ENCODE data around the gene KIF1A.

The KIF1A gene

GRCh38 chr2:240768216-240768615, 51.8 kb downstream of the KIF1A start:
- no peak for DNase-seq (ENCODE audit: low read depth in 3 of 3)

DNA sequence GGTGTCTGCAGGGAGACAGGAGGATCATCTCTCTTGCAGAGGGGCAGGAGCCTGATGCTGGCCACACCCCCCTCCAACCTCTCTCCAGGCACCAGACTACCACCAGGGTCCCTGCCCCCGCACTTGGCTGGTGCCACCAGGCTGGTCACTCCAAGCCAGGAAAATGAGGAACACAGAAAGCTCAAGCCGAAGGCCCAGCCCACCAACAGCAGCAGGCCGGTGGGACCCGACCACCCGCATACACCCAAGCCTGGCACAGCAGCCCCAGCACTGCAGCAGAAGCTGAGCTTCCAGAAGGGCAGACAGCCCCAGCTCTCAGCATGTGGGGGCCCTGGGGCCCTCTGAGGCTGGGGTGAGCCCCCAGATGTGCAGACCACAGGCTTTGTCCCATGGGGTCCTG, 52.7 kb downstream of the KIF1A start:
- no peak for DNase-seq (ENCODE audit: low read depth in 3 of 3)

DNA sequence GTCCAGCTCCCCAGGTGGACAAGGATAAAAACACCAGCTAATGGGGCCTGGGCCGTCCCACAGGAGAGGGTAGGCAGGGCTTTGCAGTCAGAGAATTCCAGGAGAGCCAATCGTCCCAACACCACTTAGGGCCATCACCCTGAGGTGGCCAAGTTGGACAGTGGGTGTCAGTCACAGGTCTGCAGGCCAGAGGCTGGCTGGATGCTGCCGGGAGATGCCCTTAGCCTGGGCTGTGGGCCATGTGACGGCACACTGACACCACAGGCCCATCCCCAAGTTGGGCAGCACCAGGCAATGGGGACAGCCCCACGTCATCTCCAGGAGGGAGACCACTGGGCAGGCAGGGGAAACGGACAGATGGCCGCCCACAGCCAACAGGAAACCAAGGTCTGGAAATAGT, 53.9 kb downstream of the KIF1A start:
- no peak for DNase-seq (ENCODE audit: low read depth in 3 of 3)

DNA sequence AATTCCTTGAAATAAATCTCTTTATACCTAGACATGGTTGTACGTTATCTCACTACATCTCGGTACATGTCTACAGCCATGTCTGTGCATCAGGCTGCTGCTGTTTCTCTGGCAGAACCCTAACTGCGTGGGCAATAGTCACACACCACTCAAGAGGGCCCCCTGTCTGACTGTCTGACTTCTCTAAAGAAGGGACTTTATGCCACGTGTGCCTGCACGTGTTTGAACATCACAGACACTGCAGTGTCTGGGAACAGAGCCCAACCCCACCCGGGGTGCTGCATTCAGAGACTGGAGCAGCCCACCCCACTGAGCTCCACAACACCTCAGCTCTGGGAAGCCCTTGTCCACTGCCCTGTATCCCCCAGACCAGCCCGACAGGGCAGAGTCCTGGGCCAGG, 55.0 kb downstream of the KIF1A start:
- DNase-seq (ENCODE audit: low read depth in 3 of 3) = no peak

GRCh38 chr2:240764605-240765004, 55.4 kb downstream of the KIF1A start:
- no peak for DNase-seq (ENCODE audit: low read depth in 3 of 3)

- no peak for DNase-seq (ENCODE audit: low read depth in 3 of 3)
Observed at GRCh38 chr2:240762971-240763370, 57.0 kb downstream of the KIF1A start.

GRCh38 chr2:240762249-240762648, 57.8 kb downstream of the KIF1A start:
- DNase-seq (ENCODE audit: low read depth in 3 of 3) = no peak

- no peak for DNase-seq (ENCODE audit: low read depth in 3 of 3)
Observed at GRCh38 chr2:240760576-240761246, 59.3 kb downstream of the KIF1A start.

- DNase-seq (ENCODE audit: low read depth in 3 of 3) = no peak
Observed at GRCh38 chr2:240760121-240760520, 59.9 kb downstream of the KIF1A start.

DNA sequence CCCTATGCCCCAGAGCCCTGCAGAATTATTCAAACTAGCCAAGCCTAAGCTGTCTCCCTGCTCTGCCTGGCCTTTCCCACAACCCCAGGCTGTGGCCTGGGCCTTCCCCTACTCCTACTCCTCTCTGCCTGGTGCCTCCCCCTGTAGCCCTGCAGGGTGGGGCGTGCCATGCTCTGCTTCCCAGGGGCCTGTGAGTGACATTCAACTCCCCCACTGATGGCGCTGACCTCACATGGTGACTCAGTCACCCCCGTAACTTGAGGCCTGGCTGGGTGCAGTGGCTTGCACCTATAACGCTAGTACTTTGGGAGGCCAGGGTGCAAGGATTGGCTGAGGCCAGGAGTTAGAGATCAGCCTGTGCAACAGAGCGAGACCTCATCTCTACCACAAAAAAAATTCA, 60.6 kb downstream of the KIF1A start:
- DNase-seq (ENCODE audit: low read depth in 3 of 3) = peak in 2 of 3 donors; percentile 11 to 23

- no peak for DNase-seq (ENCODE audit: low read depth in 3 of 3)
Observed at GRCh38 chr2:240757086-240757614, 62.9 kb downstream of the KIF1A start.

DNA sequence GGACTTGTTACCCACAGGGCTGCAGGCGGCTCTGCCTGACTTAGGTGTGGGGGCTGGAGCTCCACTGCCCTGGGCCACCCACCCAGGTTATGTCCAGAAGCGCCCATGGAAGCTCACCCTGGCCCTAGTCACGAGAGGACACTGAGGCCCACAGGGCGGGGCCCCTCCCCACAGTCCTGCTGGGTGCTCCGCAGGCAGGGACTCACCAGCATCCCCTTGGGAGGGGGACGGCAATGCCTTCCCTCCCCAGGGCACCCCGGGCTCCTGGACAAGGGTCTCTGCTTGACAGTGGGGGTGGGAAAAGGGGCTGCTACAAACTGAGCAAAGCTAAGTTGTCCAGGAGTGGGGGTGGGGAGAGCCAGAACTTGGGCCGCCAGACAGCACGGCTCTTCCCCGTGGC, 67.8 kb downstream of the KIF1A start:
- no peak for DNase-seq (ENCODE audit: low read depth in 3 of 3)

GRCh38 chr2:240750409-240750808, 69.6 kb downstream of the KIF1A start:
- DNase-seq (ENCODE audit: low read depth in 3 of 3) = no peak

DNA sequence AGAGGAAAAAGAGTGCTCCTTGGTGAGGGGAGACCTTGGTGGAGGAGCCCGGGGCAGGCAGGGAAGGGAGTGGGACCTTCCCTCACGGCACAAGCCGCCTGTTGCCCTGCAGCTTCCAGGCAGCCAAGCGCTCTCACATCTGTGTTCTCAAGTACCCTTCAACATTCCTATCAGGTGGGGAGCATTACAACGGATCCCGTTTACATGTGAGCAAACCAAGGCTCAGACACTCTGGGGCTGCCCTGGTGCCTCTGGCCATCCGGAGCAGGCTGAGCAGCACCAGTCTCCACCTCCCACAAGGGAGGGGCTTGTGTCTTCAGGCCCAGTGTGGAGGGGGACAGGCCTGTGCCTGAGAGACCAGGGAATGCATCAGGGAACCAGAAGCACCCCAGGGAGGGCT, 70.5 kb downstream of the KIF1A start:
- DNase-seq (ENCODE audit: low read depth in 3 of 3) = no peak

- no peak for DNase-seq (ENCODE audit: low read depth in 3 of 3)
Observed at GRCh38 chr2:240747256-240747655, 72.8 kb downstream of the KIF1A start.

GRCh38 chr2:240746671-240747070, 73.3 kb downstream of the KIF1A start:
- DNase-seq (ENCODE audit: low read depth in 3 of 3) = no peak

- no peak for DNase-seq (ENCODE audit: low read depth in 3 of 3)
Observed at GRCh38 chr2:240745962-240746361, 74.1 kb downstream of the KIF1A start.

- DNase-seq (ENCODE audit: low read depth in 3 of 3) = no peak
Observed at GRCh38 chr2:240745456-240745855, 74.6 kb downstream of the KIF1A start.

DNA sequence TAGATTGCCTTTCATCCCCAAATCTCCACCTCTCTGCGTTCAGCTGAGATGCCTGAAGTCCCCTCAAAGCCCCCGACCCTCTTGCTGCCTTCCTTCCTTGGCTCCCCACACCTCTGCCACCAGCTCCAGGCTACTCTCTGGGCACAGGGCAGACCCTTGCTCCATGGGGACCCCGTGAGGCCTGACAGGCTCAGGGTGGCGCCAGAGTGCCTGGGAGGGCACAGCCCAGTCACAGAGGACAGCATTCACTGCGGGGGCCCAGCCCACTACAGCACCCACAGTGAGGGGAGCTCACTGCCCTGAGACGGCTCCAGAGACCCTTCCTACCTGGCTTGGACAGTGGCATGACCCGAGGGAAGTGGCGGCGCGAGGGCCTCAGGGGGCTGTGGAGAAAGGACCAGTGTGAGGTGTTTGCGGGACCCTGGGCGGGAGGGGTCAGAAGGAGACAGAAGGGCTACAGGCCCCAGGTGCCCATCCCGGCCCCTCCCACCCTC, 77.4 kb downstream of the KIF1A start:
- DNase-seq (ENCODE audit: low read depth in 3 of 3) = no peak

GRCh38 chr2:240741091-240741490, 78.9 kb downstream of the KIF1A start:
- DNase-seq (ENCODE audit: low read depth in 3 of 3) = no peak

GRCh38 chr2:240739797-240740196, 80.2 kb downstream of the KIF1A start:
- DNase-seq (ENCODE audit: low read depth in 3 of 3) = no peak

DNA sequence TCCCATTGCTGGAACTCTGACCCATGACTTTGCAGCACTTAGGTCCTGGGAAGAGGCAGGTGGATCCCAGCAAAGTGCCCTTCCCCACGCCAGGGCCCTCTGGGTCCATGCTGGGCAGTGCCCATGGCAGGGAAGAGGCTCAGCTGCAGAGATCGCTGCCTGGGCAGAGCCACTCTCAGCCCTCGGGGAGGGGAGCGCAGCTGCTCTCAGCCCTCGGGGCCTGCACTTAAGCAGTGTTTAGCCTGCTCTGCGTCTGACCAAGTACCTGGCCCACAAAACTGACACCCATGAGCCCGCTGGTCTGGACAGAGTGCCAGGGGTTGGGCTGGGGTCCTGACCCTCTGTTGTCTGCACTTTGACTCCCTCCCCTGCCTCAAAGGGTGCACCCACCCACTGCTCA, 82.1 kb downstream of the KIF1A start:
- no peak for DNase-seq (ENCODE audit: low read depth in 3 of 3)

DNA sequence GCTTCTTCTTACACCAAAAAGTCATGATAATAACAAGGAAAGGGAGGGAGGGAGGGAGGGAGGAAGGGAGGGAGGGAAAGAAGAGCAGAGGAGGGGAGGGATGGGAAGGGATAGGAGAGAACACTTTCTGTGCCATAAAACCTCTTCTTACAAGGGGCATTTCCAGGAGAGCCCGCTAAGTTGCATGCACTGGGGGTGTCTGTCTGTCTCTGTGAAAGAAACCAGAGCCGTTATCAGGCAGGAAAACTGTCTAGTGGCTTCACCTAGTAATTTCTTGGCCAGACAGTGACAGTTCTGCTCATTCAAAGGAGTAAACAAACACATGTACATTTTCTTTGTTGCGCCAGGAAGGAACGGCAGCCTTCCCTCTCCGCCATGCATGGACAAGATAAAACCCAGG, 82.5 kb downstream of the KIF1A start:
- no peak for DNase-seq (ENCODE audit: low read depth in 3 of 3)
